Right lobe of liver (tissue), 6 donors: ENCODE data around the gene ABL1. TPM values are rescaled to one million over a fixed set of nuclear protein-coding genes. Genes with fewer than 3 reads are reported as not detected.
"Not testable (repeated sequence)": the region's sequence is repeated elsewhere in the genome, so short reads cannot be mapped to it uniquely, and the experiment has no call there.

ENCODE experiments used
- ATAC-seq, 4 donors: fragments of 200-7000 bp; cut with Tn5 transposase; one replicate each; pipeline ENCODE4 v1.9.1; 2020; ENCODE audit warnings: mild to moderate bottlenecking in 4 of 4, moderate library complexity in 4 of 4
- DNase-seq, 3 donors: peaks; one replicate each; pipeline ENCODE4 v3.0.0-alpha.2; 2020
- H3K27ac ChIP-seq, 3 donors: fragments of 200-600 bp; one replicate each; pipeline ENCODE4 v1.8.0; 2022
- H3K27me3 ChIP-seq, 2 donors: fragments of 200-600 bp; one replicate each; pipeline ENCODE4 v1.8.0; 2022
- H3K36me3 ChIP-seq, 4 donors: fragments of 200-600 bp; sonication (generic) in 1 of 4; one replicate each; pipeline versions ENCODE4 v1.5.1 to v1.8.0; 2017 to 2022; ENCODE audit warnings: control low read depth in 1 of 4
- H3K4me1 ChIP-seq, 4 donors: fragments of 200-600 bp; sonication (generic) in 1 of 4; one replicate each; pipeline versions ENCODE4 v1.5.1 to v1.8.0; 2017 to 2022; ENCODE audit warnings: control low read depth in 1 of 4
- H3K4me3 ChIP-seq, 3 donors: fragments of 200-600 bp; one replicate each; pipeline ENCODE4 v1.8.0; 2022
- H3K9me3 ChIP-seq, 4 donors: fragments of 200-600 bp; sonication (generic) in 1 of 4; one replicate each; pipeline versions ENCODE4 v1.5.1 to v1.8.0; 2017 to 2022; ENCODE audit warnings: control low read depth in 1 of 4
- POLR2A ChIP-seq: fragments of 450-650 bp; IDR thresholded peaks from one replicate; pipeline ENCODE4 v1.6.1; 2017; ENCODE audit warnings: antibody characterized with exemption, mild to moderate bottlenecking
- WGBS: methylation state at CpG from one replicate; pipeline ENCODE4 v1.1.6; 2018; ENCODE audit warnings: low coverage, low lambda C conversion rate; ENCODE audit not compliant: insufficient coverage; ENCODE audit errors: missing lambda C conversion rate; 5-methylcytosine and 5-hydroxymethylcytosine counted together
- intact Hi-C, 2 donors: fragments of 100-400 bp; cut with DNase I; formaldehyde crosslinking; loops; one replicate each; pipeline versions ENCODE4 v1.11.2 to v1.14.1; 2022
- total RNA-seq, 6 experiments: library from RNA; depleted of rRNA in 2 of 6; stranded (reverse); fragments of >200 nt in 2 of 6; fragmentation: NEBNext Ultra II Directional in 3 of 6; extraction: Animal tissue kit (Norgen Biotek cat#: 25700) in 3 of 6; gene quantifications; one replicate each; pipeline versions ENCODE4 v1.1.0 to v1.2.4, GENCODE V29; 2016 to 2023
- TF ChIP-seq, protein P1 (sequence below), 4 donors: fragments of 200-600 bp in 3 of 4; fragments of 450-650 bp in 1 of 4; IDR thresholded peaks; one replicate each; pipeline versions ENCODE4 v1.5.1 to v1.8.0; 2016 to 2022; ENCODE audit warnings: antibody characterized with exemption in 4 of 4, mild to moderate bottlenecking in 2 of 4
- donor health status: DM: no; HTN: yes; CAD: no.
- donor health status: DM: no; HTN: no; CAD: no.
- donor health status: DM: no; HTN: no; CAD: no.
- donor health status: DM: no; HTN: yes; CAD: no.
- donor health status: DM: no; HTN: yes; CAD: no.

ABL1 gene
- total RNA-seq, 6 experiments from 2014 or later, result 17.0 to 25.8 (median 18.8) TPM

DNA sequence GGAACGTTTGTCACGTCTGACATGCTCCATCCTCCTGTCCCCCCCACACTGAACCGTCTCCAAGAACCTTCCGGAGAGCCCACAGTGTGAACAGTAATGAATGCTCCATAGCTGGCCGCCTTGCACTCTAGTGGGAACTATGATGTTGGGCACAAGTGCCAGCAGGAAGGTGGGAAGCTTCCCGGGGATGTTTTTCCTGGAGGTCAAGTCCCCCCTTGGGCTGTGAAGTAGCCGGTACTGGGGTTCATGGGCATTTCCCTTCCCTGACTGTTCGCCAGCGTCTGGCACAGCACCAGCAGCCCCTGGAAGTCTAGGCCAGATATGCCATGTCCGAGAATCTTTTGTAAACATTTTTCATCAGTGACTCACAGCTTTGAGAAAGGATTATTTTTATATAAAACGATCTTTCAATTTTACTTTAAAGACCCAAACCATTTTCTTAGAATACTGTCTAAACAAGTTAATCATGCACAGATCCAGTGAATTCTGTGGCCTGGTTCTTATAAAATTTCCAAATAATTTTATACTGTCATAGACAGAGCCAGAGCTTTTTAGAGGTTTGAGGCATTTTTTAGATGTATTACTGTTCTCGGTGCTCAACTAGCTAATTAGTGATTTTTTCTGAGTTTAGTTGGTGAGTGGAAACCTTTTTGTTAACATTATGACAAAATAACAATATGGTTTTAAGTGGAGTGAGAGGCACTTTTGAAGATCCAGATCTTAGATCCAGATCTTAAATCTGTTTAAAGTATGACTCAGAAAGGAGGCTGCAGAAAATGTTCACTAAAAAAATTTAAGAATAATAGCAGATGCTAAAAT lies 11.6 kb downstream of the ABL1 start:
- Histone ChIP-seq H3K27ac (peak overlapping the region; percentile 24 to 83 (median 52)), H3K4me1 (peaks cover 0 to 19% (median 0%) of the 10 kb centered on the region in 4 donors), H3K27me3 (no peaks in the 10 kb centered on the region), H3K4me3 (no peak overlapping the region), H3K9me3 (no peaks in the 10 kb centered on the region), H3K36me3 (no peaks in the 10 kb centered on the region)
- DNase-seq (peak in 1 of 3 donors; percentile 64), ATAC-seq (peak; percentile 36 to 58 (median 42))
- 68% methylated on average over 8 of the region's 12 CpGs for WGBS
- TF ChIP-seq, protein P1, sequence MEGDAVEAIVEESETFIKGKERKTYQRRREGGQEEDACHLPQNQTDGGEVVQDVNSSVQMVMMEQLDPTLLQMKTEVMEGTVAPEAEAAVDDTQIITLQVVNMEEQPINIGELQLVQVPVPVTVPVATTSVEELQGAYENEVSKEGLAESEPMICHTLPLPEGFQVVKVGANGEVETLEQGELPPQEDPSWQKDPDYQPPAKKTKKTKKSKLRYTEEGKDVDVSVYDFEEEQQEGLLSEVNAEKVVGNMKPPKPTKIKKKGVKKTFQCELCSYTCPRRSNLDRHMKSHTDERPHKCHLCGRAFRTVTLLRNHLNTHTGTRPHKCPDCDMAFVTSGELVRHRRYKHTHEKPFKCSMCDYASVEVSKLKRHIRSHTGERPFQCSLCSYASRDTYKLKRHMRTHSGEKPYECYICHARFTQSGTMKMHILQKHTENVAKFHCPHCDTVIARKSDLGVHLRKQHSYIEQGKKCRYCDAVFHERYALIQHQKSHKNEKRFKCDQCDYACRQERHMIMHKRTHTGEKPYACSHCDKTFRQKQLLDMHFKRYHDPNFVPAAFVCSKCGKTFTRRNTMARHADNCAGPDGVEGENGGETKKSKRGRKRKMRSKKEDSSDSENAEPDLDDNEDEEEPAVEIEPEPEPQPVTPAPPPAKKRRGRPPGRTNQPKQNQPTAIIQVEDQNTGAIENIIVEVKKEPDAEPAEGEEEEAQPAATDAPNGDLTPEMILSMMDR (IDR thresholded peaks at IDR 0.05), result no peak
- intact Hi-C loops, result no loop called here

DNA sequence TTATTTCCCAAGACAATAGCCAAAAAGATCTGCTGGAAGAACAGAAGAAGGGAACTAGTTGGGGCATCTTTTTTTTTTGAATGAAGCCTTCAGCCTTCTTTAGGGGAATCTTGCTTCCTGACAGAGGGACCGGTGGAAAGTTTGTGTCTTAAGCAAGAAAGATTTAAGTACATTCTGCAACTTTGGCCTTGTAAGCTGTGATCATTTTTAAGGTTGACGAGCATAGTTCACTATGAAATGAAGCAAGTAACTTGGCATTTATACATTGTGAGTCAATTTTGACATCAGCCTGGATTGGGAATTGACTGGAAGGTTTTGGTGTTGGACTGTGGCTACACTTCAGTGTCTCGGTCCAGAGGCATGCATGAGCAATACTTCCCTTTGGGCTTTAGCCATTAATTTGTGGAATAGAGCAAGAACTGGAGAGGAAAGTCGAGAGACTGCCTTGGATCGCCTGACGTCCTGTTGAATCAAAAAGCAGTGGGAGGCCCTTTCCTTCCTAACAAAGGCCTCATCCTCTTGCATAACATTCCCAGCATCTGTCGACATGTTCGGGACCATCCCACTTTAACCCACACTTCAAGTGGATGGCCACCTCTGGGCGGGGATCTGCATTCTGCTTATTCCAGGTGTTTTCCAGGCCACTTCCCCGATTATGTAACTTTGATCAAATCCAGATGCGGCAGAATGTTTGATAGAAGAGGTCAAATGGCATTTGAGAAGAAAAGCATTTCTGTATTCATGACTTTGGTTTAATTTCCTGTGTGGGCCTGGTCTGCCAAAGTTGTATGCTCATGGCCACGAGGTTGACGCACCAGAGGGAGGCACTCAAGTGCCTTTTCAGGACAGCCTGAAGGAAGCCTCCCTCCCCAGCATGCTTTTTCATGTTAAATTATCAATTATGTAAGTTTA lies 12.5 kb downstream of the ABL1 start:
- intact Hi-C loops, result no loop called here
- no peaks in the 10 kb centered on the region for H3K36me3 ChIP-seq
- H3K27me3 ChIP-seq, result no peaks in the 10 kb centered on the region
- H3K4me3 ChIP-seq, result no peak overlapping the region
- peak; percentile 81 to 88 (median 84) for ATAC-seq
- no peaks in the 10 kb centered on the region for H3K9me3 ChIP-seq
- peak overlapping the region; percentile 24 to 83 (median 52) for H3K27ac ChIP-seq
- 20% methylated on average over 13 of the region's 13 CpGs for WGBS
- peak in 2 of 3 donors; percentile 59 for DNase-seq
- TF ChIP-seq, protein P1 (IDR thresholded peaks at IDR 0.05), result no peak
- H3K4me1 ChIP-seq, result peaks cover 0 to 19% (median 0%) of the 10 kb centered on the region in 4 donors

DNA sequence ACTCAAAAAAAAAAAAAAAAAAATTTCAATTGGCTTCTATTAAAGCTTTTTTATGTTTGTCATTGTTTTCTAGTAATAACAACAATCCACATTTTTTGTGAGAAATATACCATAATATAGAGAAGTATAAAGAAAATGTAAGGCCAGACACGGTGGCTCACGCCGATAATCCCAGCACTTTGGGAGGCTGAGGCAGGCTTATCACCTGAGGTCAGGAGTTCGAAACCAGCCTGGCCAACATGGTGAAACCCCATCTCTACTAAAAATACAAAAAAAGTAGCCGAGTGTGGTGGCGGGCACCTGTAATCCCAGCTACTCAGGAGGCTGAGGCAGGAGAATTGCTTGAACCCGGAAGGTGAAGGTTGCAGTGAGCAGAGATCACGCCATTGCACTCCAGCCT lies 13.5 kb downstream of the ABL1 start:
- Histone ChIP-seq H3K27ac (peak overlapping the region; percentile 5 to 83 (median 52)), H3K4me1 (peaks cover 0 to 19% (median 0%) of the 10 kb centered on the region in 4 donors)
- intact Hi-C loops, H3K9me3 ChIP-seq, DNase-seq, H3K4me3 ChIP-seq, H3K27me3 ChIP-seq, H3K36me3 ChIP-seq, ATAC-seq: not testable (repeated sequence)
- 97% methylated on average over 8 of the region's 8 CpGs for WGBS

DNA sequence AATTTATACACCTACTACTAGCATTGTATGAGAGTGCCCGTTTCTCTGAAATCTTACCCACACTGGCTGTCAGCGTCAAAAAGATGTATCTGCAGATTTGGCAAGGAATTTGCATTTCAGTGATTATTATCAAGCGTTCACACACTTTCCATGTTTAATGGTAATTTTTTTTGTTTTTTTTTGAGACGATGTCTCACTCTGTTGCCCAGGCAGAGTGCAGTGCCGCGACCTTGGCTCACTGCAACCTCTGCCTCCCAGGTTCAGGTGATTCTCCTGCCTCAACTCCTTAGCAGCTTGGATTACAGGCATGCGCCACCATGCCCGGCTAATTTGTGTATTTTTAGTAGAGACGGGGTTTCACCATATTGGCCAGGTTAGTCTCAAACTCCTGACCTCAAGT lies 14.3 kb downstream of the ABL1 start:
- Histone ChIP-seq H3K36me3 (peaks cover 0 to 5% (median 2%) of the 10 kb centered on the region in 4 donors), H3K4me1 (peaks cover 0 to 19% (median 0%) of the 10 kb centered on the region in 4 donors), H3K4me3 (no peak overlapping the region), H3K9me3 (no peaks in the 10 kb centered on the region), H3K27me3 (no peaks in the 10 kb centered on the region), H3K27ac (no peak overlapping the region)
- TF ChIP-seq, protein P1 (IDR thresholded peaks at IDR 0.05), result no peak
- TF ChIP-seq POLR2A, result no peak
- ATAC-seq (no peak), DNase-seq (no peak)
- WGBS, result 92% methylated on average over 9 of the region's 9 CpGs
- intact Hi-C loops, result no loop called here
